ENCODE results near the gene UPF2.

DNA sequence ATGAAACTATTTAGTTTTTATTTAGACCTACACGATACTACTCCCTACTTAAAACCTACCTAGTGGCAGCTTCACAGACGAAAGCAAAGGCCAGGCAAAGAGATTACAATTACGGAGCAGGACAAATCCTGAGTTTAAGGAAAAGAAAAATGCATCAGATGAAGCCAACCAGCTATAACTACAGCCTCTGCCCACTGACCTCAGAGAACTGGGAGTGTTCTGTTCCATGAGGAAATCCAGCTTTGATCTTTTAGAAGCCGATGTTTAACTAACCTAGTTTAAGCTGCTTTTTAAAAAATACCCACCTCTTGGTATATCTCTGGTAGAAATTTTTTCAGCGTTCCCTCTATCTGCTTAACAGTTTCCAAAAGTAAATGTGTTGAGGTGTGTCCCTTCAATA is 3.0 kb upstream of the UPF2 start:
- TF ChIP-seq, protein P1, sequence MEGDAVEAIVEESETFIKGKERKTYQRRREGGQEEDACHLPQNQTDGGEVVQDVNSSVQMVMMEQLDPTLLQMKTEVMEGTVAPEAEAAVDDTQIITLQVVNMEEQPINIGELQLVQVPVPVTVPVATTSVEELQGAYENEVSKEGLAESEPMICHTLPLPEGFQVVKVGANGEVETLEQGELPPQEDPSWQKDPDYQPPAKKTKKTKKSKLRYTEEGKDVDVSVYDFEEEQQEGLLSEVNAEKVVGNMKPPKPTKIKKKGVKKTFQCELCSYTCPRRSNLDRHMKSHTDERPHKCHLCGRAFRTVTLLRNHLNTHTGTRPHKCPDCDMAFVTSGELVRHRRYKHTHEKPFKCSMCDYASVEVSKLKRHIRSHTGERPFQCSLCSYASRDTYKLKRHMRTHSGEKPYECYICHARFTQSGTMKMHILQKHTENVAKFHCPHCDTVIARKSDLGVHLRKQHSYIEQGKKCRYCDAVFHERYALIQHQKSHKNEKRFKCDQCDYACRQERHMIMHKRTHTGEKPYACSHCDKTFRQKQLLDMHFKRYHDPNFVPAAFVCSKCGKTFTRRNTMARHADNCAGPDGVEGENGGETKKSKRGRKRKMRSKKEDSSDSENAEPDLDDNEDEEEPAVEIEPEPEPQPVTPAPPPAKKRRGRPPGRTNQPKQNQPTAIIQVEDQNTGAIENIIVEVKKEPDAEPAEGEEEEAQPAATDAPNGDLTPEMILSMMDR (conservative IDR thresholded peaks at IDR 0.05; ENCODE audit: low read depth, low read length) = no peak
- TF ChIP-seq EZH2 (IDR thresholded peaks at IDR 0.05; ENCODE audit: borderline replicate concordance, low read depth, low read length, poor library complexity, severe bottlenecking) = no peak

All from A673 (cell line).